Tibial artery (tissue), 4 donors: ENCODE results near the gene AKAP13.
A peak's percentile ranks its signal among the peaks of the same experiment; 100 is the strongest.

Experiments used
- DNase-seq, 2 donors: peaks; one replicate each; pipeline ENCODE4 v3.0.0-alpha.2; 2019
- H3K27ac ChIP-seq, 2 donors: fragments of 200-600 bp; sonication (generic) in 1 of 2; 1 replicate in 1 of 2; 2 replicates in 1 of 2; pipeline ENCODE4 v1.5.1; 2018 to 2019; ENCODE audit warnings: mild to moderate bottlenecking in 1 of 2
- H3K27me3 ChIP-seq, 2 donors: fragments of 200-600 bp; sonication (generic) in 1 of 2; one replicate each; pipeline versions ENCODE4 v1.5.1 to v1.6.0; 2016 to 2019
- H3K36me3 ChIP-seq, 3 donors: fragments of 200-600 bp; sonication (generic) in 2 of 3; one replicate each; pipeline ENCODE4 v1.5.1; 2016 to 2019; ENCODE audit warnings: mild to moderate bottlenecking in 2 of 3
- H3K4me1 ChIP-seq, 4 donors: fragments of 200-600 bp; sonication (generic) in 2 of 4; 1 replicate in 3 of 4; 2 replicates in 1 of 4; pipeline ENCODE4 v1.5.1; 2016 to 2019
- H3K4me3 ChIP-seq, 2 donors: fragments of 200-600 bp; sonication (generic) in 1 of 2; 1 replicate in 1 of 2; 2 replicates in 1 of 2; pipeline ENCODE4 v1.5.1; 2018 to 2019; ENCODE audit warnings: mild to moderate bottlenecking in 2 of 2
- H3K9me3 ChIP-seq, 3 donors: fragments of 200-600 bp; sonication (generic) in 1 of 3; one replicate each; pipeline ENCODE4 v1.5.1; 2016 to 2019
- CTCF ChIP-seq, 2 experiments: fragments of 200-600 bp in 1 of 2; fragments of 450-650 bp in 1 of 2; IDR thresholded peaks; one replicate each; pipeline ENCODE4 v1.5.1; 2017 to 2019; ENCODE audit warnings: antibody characterized with exemption in 2 of 2, mild to moderate bottlenecking in 1 of 2, moderate library complexity in 1 of 2
- intact Hi-C: fragments of 100-400 bp; cut with DNase I; formaldehyde crosslinking; loops from one replicate; pipeline ENCODE4 v1.15.0; 2023; ENCODE audit warnings: low total_unique reads

Gene AKAP13

GRCh38 chr15:85504749-85505676, 124.6 kb downstream of the AKAP13 start:
- no peak overlapping the region for H3K27ac ChIP-seq
- no peaks in the 10 kb centered on the region for H3K36me3 ChIP-seq
- peak in 1 of 2 donors; percentile 43 for DNase-seq
- H3K4me3 ChIP-seq: no peak overlapping the region
- intact Hi-C loops: loop anchor here (5.0 kb wide), 1 partner anchor 173 kb away; no protein-coding TSS in a partner anchor
- H3K9me3 ChIP-seq: no peaks in the 10 kb centered on the region
- H3K4me1 ChIP-seq: peaks cover 0 to 7% (median 4%) of the 10 kb centered on the region in 4 donors
- peak; percentile 39 to 48 for TF ChIP-seq CTCF (IDR thresholded peaks at IDR 0.05)
- H3K27me3 ChIP-seq: no peaks in the 10 kb centered on the region

- intact Hi-C loops: no loop called here
- no peak for DNase-seq
These were observed 126.7 kb downstream of the AKAP13 start for GRCh38 chr15:85507114-85507513.

GRCh38 chr15:85509973-85510372, 129.6 kb downstream of the AKAP13 start:
- DNase-seq: no peak
- Histone ChIP-seq H3K36me3 (no peaks in the 10 kb centered on the region), H3K4me1 (no peaks in the 10 kb centered on the region), H3K4me3 (no peak overlapping the region), H3K27ac (no peak overlapping the region), H3K9me3 (no peaks in the 10 kb centered on the region), H3K27me3 (no peaks in the 10 kb centered on the region)
- no peak for TF ChIP-seq CTCF (IDR thresholded peaks at IDR 0.05)
- intact Hi-C loops: no loop called here

More at GRCh38 chr15:85507114-85507513, 126.7 kb downstream of the AKAP13 start:
- no peak overlapping the region for H3K4me3 ChIP-seq
- peaks cover 0 to 5% (median 0%) of the 10 kb centered on the region in 4 donors for H3K4me1 ChIP-seq
- H3K27me3 ChIP-seq: no peaks in the 10 kb centered on the region
- H3K9me3 ChIP-seq: no peaks in the 10 kb centered on the region
- H3K27ac ChIP-seq: no peak overlapping the region
- no peak for TF ChIP-seq CTCF (IDR thresholded peaks at IDR 0.05)
- H3K36me3 ChIP-seq: no peaks in the 10 kb centered on the region

- Histone ChIP-seq H3K27ac (no peak overlapping the region), H3K9me3 (no peaks in the 10 kb centered on the region), H3K27me3 (no peaks in the 10 kb centered on the region), H3K4me1 (no peaks in the 10 kb centered on the region), H3K36me3 (no peaks in the 10 kb centered on the region), H3K4me3 (no peak overlapping the region)
- intact Hi-C loops: no loop called here
- TF ChIP-seq CTCF (IDR thresholded peaks at IDR 0.05): no peak
- DNase-seq: no peak
These were observed 134.0 kb downstream of the AKAP13 start for GRCh38 chr15:85514413-85514812.

- Histone ChIP-seq H3K27ac (no peak overlapping the region), H3K27me3 (no peaks in the 10 kb centered on the region), H3K4me1 (no peaks in the 10 kb centered on the region), H3K36me3 (no peaks in the 10 kb centered on the region), H3K4me3 (no peak overlapping the region), H3K9me3 (no peaks in the 10 kb centered on the region)
- intact Hi-C loops: no loop called here
- TF ChIP-seq CTCF (IDR thresholded peaks at IDR 0.05): no peak
- no peak for DNase-seq
These were observed 134.8 kb downstream of the AKAP13 start for GRCh38 chr15:85515212-85515611.
